Adrenal gland (tissue), 5 donors: ENCODE results near the gene PPM1F.

Source experiments
- POLR2A ChIP-seq, 2 donors: fragments of 450-650 bp; IDR thresholded peaks; one replicate each; pipeline ENCODE4 v1.6.1; 2017; ENCODE audit warnings: antibody characterized with exemption in 2 of 2, mild to moderate bottlenecking in 2 of 2, moderate library complexity in 1 of 2
- TF ChIP-seq, protein P1 (sequence below), 6 experiments: fragments of 450-650 bp in 4 of 6; fragments of 200-600 bp in 2 of 6; sonication (generic) in 1 of 6; IDR thresholded peaks; 1 replicate in 5 of 6; 2 replicates in 1 of 6; pipeline versions ENCODE4 v1.5.1 to v1.8.0; 2016 to 2021; ENCODE audit warnings: antibody characterized with exemption in 6 of 6, mild to moderate bottlenecking in 2 of 6, moderate library complexity in 1 of 6
- donor health status: DM: no; HTN: no; CAD: no.

DNA sequence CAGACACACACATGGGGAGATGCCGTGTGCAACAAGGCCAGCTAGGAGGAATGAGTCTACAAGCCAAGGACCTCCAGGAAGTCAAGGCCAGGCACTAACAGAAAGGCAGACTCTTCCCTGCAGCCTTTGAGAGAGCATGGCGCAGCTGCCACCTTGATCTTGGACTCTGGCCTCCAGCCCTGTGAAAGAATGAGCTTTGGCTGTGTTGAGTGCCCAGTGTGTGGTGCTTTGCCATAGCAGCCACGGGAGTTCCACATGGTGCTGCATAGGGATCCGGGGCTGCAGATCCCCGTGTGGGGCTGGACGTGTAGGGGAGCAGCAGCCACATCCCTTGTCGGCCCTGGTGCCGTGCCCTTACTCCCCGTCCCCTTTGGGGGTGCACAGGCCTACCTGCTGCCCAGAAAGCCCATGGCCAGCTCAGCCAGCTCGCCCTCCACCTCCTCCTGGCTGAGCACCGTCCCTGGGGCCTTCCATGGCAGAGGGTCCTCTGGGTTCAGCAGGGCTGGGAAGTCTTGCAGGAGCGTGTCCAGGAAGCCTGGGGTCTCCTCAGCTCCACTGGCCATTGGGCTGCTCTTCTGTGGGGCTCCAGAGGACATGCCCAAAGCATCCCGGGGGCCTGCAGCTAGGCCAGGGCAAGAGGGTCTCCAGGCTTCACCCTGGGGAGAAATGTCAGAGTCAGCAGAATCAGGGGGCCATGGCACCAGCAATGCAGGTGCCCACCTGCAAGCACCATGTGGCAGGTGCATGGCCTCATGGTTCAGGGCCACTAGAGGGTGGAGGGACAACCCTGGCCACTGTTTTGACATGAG is 7.0 kb downstream of the PPM1F start:
- TF ChIP-seq, protein P1, sequence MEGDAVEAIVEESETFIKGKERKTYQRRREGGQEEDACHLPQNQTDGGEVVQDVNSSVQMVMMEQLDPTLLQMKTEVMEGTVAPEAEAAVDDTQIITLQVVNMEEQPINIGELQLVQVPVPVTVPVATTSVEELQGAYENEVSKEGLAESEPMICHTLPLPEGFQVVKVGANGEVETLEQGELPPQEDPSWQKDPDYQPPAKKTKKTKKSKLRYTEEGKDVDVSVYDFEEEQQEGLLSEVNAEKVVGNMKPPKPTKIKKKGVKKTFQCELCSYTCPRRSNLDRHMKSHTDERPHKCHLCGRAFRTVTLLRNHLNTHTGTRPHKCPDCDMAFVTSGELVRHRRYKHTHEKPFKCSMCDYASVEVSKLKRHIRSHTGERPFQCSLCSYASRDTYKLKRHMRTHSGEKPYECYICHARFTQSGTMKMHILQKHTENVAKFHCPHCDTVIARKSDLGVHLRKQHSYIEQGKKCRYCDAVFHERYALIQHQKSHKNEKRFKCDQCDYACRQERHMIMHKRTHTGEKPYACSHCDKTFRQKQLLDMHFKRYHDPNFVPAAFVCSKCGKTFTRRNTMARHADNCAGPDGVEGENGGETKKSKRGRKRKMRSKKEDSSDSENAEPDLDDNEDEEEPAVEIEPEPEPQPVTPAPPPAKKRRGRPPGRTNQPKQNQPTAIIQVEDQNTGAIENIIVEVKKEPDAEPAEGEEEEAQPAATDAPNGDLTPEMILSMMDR (IDR thresholded peaks at IDR 0.05): no peak
- no peak for TF ChIP-seq POLR2A (IDR thresholded peaks at IDR 0.05)
